ENCODE data around the gene ALOX12B. TPM values are rescaled to one million over a fixed set of nuclear protein-coding genes. Genes with fewer than 3 reads are reported as not detected.

ALOX12B gene
- total and polyA plus RNA-seq, 2 donors (not counting 1 experiment from before 2014, with no cell fraction given), result 0.57 to 0.69 TPM

DNA sequence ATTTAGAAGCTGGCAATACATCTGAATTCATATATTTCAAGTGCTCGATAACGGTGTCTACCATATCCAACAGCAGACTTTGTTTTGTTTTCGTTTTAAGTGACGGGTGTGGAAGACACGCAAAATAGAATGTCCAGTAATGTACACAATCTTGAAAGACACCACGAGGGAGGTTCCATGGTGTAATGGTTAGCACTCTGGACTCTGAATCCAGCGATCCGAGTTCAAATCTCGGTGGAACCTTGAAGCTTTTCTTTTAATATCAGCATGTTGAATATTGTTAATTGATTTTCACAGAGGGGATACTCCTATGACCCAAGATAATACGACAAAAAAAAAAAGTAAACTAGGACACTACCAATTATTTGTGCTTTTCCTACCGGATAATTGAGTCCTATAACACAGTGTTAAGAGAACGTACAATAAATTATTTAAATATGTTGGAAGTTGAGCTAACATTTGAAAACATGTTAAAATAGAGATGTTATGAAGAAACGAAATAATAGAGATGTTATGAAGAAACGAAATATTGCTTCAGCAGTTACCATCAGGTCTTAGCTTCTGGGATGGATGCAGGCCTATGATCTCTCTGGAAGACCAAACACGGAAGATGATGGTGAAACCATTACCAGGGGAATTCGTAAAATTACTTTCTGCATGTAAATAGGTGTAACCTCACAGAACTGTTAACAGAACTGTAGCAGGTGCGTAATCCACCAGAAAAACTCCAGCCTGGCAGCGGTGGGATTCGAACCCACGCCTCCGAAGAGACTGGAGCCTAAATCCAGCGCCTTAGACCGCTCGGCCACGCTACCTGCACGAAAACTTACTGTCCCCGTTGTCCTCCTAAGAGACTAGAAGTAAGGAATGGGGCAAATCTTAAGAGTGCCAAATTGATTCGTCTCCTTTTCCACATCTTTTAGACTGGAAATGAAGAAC is 32.3 kb upstream of the ALOX12B start:
- intact Hi-C loops (cut with micrococcal nuclease), result loop anchor here (1.0 to 5.0 kb wide), 8 partner anchors 18 to 181 kb away; no protein-coding TSS in a partner anchor
- Histone ChIP-seq H3K4me2 (replicated peaks; ENCODE audit: low read depth, low read length, poor library complexity, severe bottlenecking) (peak overlapping the region; percentile 91), H3K9me3 (ENCODE audit: control extremely low read depth in 1 of 3, control insufficient read depth in 2 of 3, insufficient read depth in 1 of 3, low read length in 2 of 3) (peaks cover 0 to 25% (median 0%) of the 10 kb centered on the region in 3 donors), H3K36me3 (replicated peaks in 1 of 2; ENCODE audit: control extremely low read depth in 1 of 2, control insufficient read depth in 1 of 2, extremely low read depth in 1 of 2, insufficient read depth in 2 of 2, low read length in 1 of 2) (no peaks in the 10 kb centered on the region), H3K4me3 (ENCODE audit: control extremely low read depth in 1 of 5, extremely low read depth in 1 of 5, insufficient read depth in 1 of 5, low read depth in 2 of 5, low read length in 4 of 5) (peak overlapping the region; percentile 66 to 85 (median 70)), H3K27me3 (replicated peaks in 1 of 4; ENCODE audit: control extremely low read depth in 1 of 4, control insufficient read depth in 3 of 4, insufficient read depth in 4 of 4, low read length in 3 of 4) (peaks cover 0 to 73% (median 45%) of the 10 kb centered on the region in 4 experiments), H4K20me1 (ENCODE audit: control insufficient read depth, insufficient read depth, low read length, poor library complexity, severe bottlenecking) (peaks cover 30% of the 10 kb centered on the region), H3K27ac (ENCODE audit: low read length in 2 of 2) (peak overlapping the region in 1 of 2 donors; percentile 34), H3K79me2 (ENCODE audit: control insufficient read depth, insufficient read depth, low read length) (no peaks in the 10 kb centered on the region), H3K4me1 (ENCODE audit: control insufficient read depth in 2 of 2, insufficient read depth in 2 of 2, low read length in 2 of 2) (peaks cover 61 to 69% of the 10 kb centered on the region in 2 donors), H3K9ac (ENCODE audit: low read length) (peak overlapping the region; percentile 72), H2AFZ (ENCODE audit: insufficient read depth, low read depth, low read length, poor library complexity, severe bottlenecking) (no peak overlapping the region)
- CTCF ChIA-PET, result interaction anchor here (0.7 to 20.5 kb wide), 31 partner anchors 8 to 297 kb away, joined by 3 to 360 read pairs (median 8); partner anchors contain the start of genes AURKB, BORCS6, CTC1 and PER1
- TF ChIP-seq EZH2 (IDR thresholded peaks at IDR 0.05; ENCODE audit: borderline replicate concordance, insufficient read depth, low read depth, low read length, poor library complexity, severe bottlenecking), result no peak
- TF ChIP-seq, protein P1, sequence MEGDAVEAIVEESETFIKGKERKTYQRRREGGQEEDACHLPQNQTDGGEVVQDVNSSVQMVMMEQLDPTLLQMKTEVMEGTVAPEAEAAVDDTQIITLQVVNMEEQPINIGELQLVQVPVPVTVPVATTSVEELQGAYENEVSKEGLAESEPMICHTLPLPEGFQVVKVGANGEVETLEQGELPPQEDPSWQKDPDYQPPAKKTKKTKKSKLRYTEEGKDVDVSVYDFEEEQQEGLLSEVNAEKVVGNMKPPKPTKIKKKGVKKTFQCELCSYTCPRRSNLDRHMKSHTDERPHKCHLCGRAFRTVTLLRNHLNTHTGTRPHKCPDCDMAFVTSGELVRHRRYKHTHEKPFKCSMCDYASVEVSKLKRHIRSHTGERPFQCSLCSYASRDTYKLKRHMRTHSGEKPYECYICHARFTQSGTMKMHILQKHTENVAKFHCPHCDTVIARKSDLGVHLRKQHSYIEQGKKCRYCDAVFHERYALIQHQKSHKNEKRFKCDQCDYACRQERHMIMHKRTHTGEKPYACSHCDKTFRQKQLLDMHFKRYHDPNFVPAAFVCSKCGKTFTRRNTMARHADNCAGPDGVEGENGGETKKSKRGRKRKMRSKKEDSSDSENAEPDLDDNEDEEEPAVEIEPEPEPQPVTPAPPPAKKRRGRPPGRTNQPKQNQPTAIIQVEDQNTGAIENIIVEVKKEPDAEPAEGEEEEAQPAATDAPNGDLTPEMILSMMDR (IDR thresholded peaks at IDR 0.05), result no peak
- POLR2A ChIA-PET, result interaction anchor here (0.6 to 3.1 kb wide), 16 partner anchors 18 to 570 kb away, joined by 3 to 23 read pairs (median 6); partner anchors contain the start of genes CTC1 and VAMP2
- peak overlapping the region; percentile 97 for H3K27ac Mint-ChIP-seq
- H3K4me1 Mint-ChIP-seq, result peaks cover 65% of the 10 kb centered on the region
- peak; percentile 95 for DNase-seq
- H3K9me3 Mint-ChIP-seq (ENCODE audit: insufficient read depth), result no peaks in the 10 kb centered on the region
- peaks cover 58% of the 10 kb centered on the region for H3K27me3 Mint-ChIP-seq
- peak overlapping the region; percentile 94 for H3K4me3 Mint-ChIP-seq
- peak; percentile 48 for ATAC-seq (ENCODE audit: low read depth)
- 2% methylated on average over 17 of the region's 28 CpGs for WGBS (ENCODE audit: insufficient coverage)

Data from B cell (primary cell).